ENCODE data around the gene DLG1. TPM values are rescaled to one million over a fixed set of nuclear protein-coding genes. Genes with fewer than 3 reads are reported as not detected.

The DLG1 gene
- total RNA-seq, 1 experiment from 2014 or later, result 89.8 TPM

- Histone ChIP-seq H3K9me3 (ENCODE audit: control insufficient read depth in 1 of 2, insufficient read depth in 1 of 2, low read depth in 1 of 2, low read length in 2 of 2) (no peaks in the 10 kb centered on the region), H3K4me2 (ENCODE audit: low read length) (no peak overlapping the region), H3K4me1 (ENCODE audit: control insufficient read depth in 1 of 2, insufficient read depth in 2 of 2, low read length in 2 of 2) (peaks cover 7 to 18% of the 10 kb centered on the region in 2 experiments; a peak in 3 of 4 replicates), H3K4me3 (replicated peaks in 1 of 2; ENCODE audit: low read depth in 1 of 2, low read length in 2 of 2) (no peak overlapping the region), H3K27me3 (ENCODE audit: insufficient read depth, low read length) (no peaks in the 10 kb centered on the region), H3K27ac (ENCODE audit: low read depth, low read length) (no peak overlapping the region), H3K36me3 (ENCODE audit: control insufficient read depth in 1 of 2, insufficient read depth in 2 of 2, low read length in 2 of 2) (no peaks in the 10 kb centered on the region), H3K79me2 (ENCODE audit: insufficient read depth, low read length) (no peaks in the 10 kb centered on the region), H3K9me2 (ENCODE audit: insufficient read depth) (no peaks in the 10 kb centered on the region), H2AFZ (ENCODE audit: low read depth, low read length, poor library complexity, severe bottlenecking) (no peak overlapping the region), H4K20me1 (ENCODE audit: insufficient read depth) (no peaks in the 10 kb centered on the region), H3K9ac (ENCODE audit: low read length) (no peak overlapping the region)
- ATAC-seq (no peak), DNase-seq (ENCODE audit: low read depth, low spot score) (no peak)
- RAD21 ChIA-PET (ENCODE audit: low non-redundant PET in 1 of 2, low total read pairs in 2 of 2, uncharacterized antibody in 2 of 2, unreplicated experiment in 2 of 2), result no interaction called here
- intact Hi-C loops (cut with micrococcal nuclease), result no loop called here
- TF ChIP-seq RAD21 (IDR thresholded peaks at IDR 0.05; ENCODE audit: low read depth) (no peak), SIN3A (IDR thresholded peaks at IDR 0.05; ENCODE audit: low read depth) (no peak), ATF3 (IDR thresholded peaks at IDR 0.05) (no peak), ZFX (IDR thresholded peaks at IDR 0.05) (no peak), CBX3 (IDR thresholded peaks at IDR 0.05; ENCODE audit: low read depth) (no peak), EZH2 (IDR thresholded peaks at IDR 0.05) (no peak)
- BruUV-seq (replicated peaks), result no TSS peak
- CTCF ChIA-PET, result no interaction called here
- POLR2A ChIA-PET, result no interaction called here
These were observed 22.2 kb upstream of the DLG1 start for GRCh38 chr3:197320582-197320981.

GRCh38 chr3:197317250-197317963, 19.0 kb upstream of the DLG1 start:
- Histone ChIP-seq H3K9me2 (ENCODE audit: insufficient read depth) (no peaks in the 10 kb centered on the region), H3K27ac (ENCODE audit: low read depth, low read length) (peak overlapping the region; percentile 7; the same call in 1 of the 2 replicates), H3K4me3 (replicated peaks in 1 of 2; ENCODE audit: low read depth in 1 of 2, low read length in 2 of 2) (peak overlapping the region in 1 of 2 experiments; percentile 26; a peak in 2 of 4 replicates), H3K9ac (ENCODE audit: low read length) (no peak overlapping the region), H2AFZ (ENCODE audit: low read depth, low read length, poor library complexity, severe bottlenecking) (peak overlapping the region; percentile 91), H3K4me1 (ENCODE audit: control insufficient read depth in 1 of 2, insufficient read depth in 2 of 2, low read length in 2 of 2) (peaks cover 7 to 20% of the 10 kb centered on the region in 2 experiments; a peak in 3 of 4 replicates), H4K20me1 (ENCODE audit: insufficient read depth) (no peaks in the 10 kb centered on the region), H3K79me2 (ENCODE audit: insufficient read depth, low read length) (no peaks in the 10 kb centered on the region), H3K4me2 (ENCODE audit: low read length) (peak overlapping the region; percentile 65), H3K9me3 (ENCODE audit: control insufficient read depth in 1 of 2, insufficient read depth in 1 of 2, low read depth in 1 of 2, low read length in 2 of 2) (no peaks in the 10 kb centered on the region), H3K27me3 (ENCODE audit: insufficient read depth, low read length) (no peaks in the 10 kb centered on the region), H3K36me3 (ENCODE audit: control insufficient read depth in 1 of 2, insufficient read depth in 2 of 2, low read length in 2 of 2) (no peaks in the 10 kb centered on the region)
- intact Hi-C loops (cut with micrococcal nuclease), result no loop called here
- RAD21 ChIA-PET (ENCODE audit: low non-redundant PET in 1 of 2, low total read pairs in 2 of 2, uncharacterized antibody in 2 of 2, unreplicated experiment in 2 of 2), result no interaction called here
- BruUV-seq (replicated peaks), result no TSS peak
- POLR2A ChIA-PET, result no interaction called here
- ATAC-seq (peak; percentile 89), DNase-seq (ENCODE audit: low read depth, low spot score) (peak; percentile 72)
- CTCF ChIA-PET, result interaction anchor here (0.9 kb wide), 2 partner anchors 13 to 15 kb away, joined by 3 to 5 read pairs; no protein-coding TSS in a partner anchor
- TF ChIP-seq EGR1 (IDR thresholded peaks at IDR 0.05; ENCODE audit: low read depth) (peak; percentile 20; the same call in 1 of the 2 replicates), ZBTB33 (IDR thresholded peaks at IDR 0.05; ENCODE audit: extremely low read depth, insufficient replicate concordance, low read length) (no peak), RAD21 (IDR thresholded peaks at IDR 0.05; ENCODE audit: low read depth) (no peak), MAX (IDR thresholded peaks at IDR 0.05) (peak; percentile 52), POLR2A (IDR thresholded peaks at IDR 0.05; ENCODE audit: borderline replicate concordance, extremely low read depth, insufficient read depth, insufficient read length) (no peak), ZNF274 (IDR thresholded peaks at IDR 0.05; ENCODE audit: low read depth, low read length) (no peak), ATF3 (IDR thresholded peaks at IDR 0.05) (no peak), SIN3A (IDR thresholded peaks at IDR 0.05; ENCODE audit: low read depth) (0 out of 2 replicates have a peak, but pooled peaks have one; percentile 15), ELF1 (IDR thresholded peaks at IDR 0.05; ENCODE audit: borderline replicate concordance, low read depth) (no peak), ZFX (IDR thresholded peaks at IDR 0.05) (no peak), REST (IDR thresholded peaks at IDR 0.05; ENCODE audit: low read depth) (no peak)

Data from HCT116 (cell line).